WTC11 (cell line): ENCODE results near the gene RANBP10. TPM values are rescaled to one million over a fixed set of nuclear protein-coding genes. Genes with fewer than 3 reads are reported as not detected.

Experiments used
- ATAC-seq: fragments of 200-7000 bp; cut with Tn5 transposase; 2 replicates; pipeline ENCODE4 v1.10.0; 2021; ENCODE audit warnings: mild to moderate bottlenecking, moderate library complexity
- CTCF ChIA-PET: fragments of 300-600 bp; sonication (Branson Sonifier 250); formaldehyde crosslinking; loops from one replicate; lab custom pipeline; 2021; ENCODE audit warnings: antibody characterized with exemption; lab: Charles Lee
- POLR2A ChIA-PET: fragments of 350-600 bp; sonication (Branson Sonifier 250); formaldehyde crosslinking; loops from one replicate; lab custom pipeline; 2021; ENCODE audit warnings: antibody characterized with exemption; lab: Charles Lee
- DNase-seq: peaks from one replicate; pipeline ENCODE4 v3.0.0; 2021; ENCODE audit warnings: low spot score
- H3K27ac Mint-ChIP-seq: 2 replicates; pipeline ENCODE4 v1.8.0; 2021; ENCODE audit warnings: mixed read lengths
- H3K27me3 Mint-ChIP-seq: 2 replicates; pipeline ENCODE4 v1.8.0; 2021; ENCODE audit warnings: low read depth, mild to moderate bottlenecking, moderate library complexity, mixed read lengths
- H3K36me3 Mint-ChIP-seq: 2 replicates; pipeline ENCODE4 v1.8.0; 2021; ENCODE audit warnings: mixed read lengths
- H3K4me1 Mint-ChIP-seq: 2 replicates; pipeline ENCODE4 v1.8.0; 2022; ENCODE audit warnings: mixed read lengths
- H3K4me3 Mint-ChIP-seq: 2 replicates; pipeline ENCODE4 v1.8.0; 2021; ENCODE audit warnings: mild to moderate bottlenecking, moderate library complexity, mixed read lengths
- H3K9me3 Mint-ChIP-seq: 2 replicates; pipeline ENCODE4 v1.8.0; 2021; ENCODE audit warnings: mixed read lengths
- ARID4B ChIP-seq: sonication (generic); formaldehyde crosslinking; IDR thresholded peaks from 2 replicates; pipeline ENCODE4 v1.8.0; 2023; ENCODE audit warnings: missing genetic modification reagents, mild to moderate bottlenecking, borderline replicate concordance
- CTCF ChIP-seq: fragments of 200-600 bp; IDR thresholded peaks from 2 replicates; pipeline ENCODE4 v1.8.0; 2022; ENCODE audit warnings: antibody characterized with exemption
- HMGXB4 ChIP-seq: sonication (generic); formaldehyde crosslinking; IDR thresholded peaks from 2 replicates; pipeline ENCODE4 v1.8.1; 2023; ENCODE audit warnings: mild to moderate bottlenecking, moderate library complexity, missing genetic modification reagents
- RORB ChIP-seq: fragments of 250-450 bp; sonication (Bioruptor Pico); IDR thresholded peaks from 2 replicates; pipeline ENCODE4 v1.9.0; 2021; ENCODE audit warnings: mild to moderate bottlenecking
- USF1 ChIP-seq: sonication (generic); formaldehyde crosslinking; IDR thresholded peaks from 2 replicates; pipeline ENCODE4 v1.8.0; 2022; ENCODE audit warnings: mild to moderate bottlenecking, missing genetic modification reagents
- total RNA-seq: library from RNA; stranded (reverse); gene quantifications from 3 replicates; pipeline ENCODE4 v1.2.3, GENCODE V29; 2021
- TF ChIP-seq, protein P1 (sequence below): sonication (generic); formaldehyde crosslinking; IDR thresholded peaks from 2 replicates; pipeline ENCODE4 v1.8.0; 2022; ENCODE audit warnings: missing genetic modification reagents
- TF ChIP-seq, protein P2 (sequence below): sonication (generic); formaldehyde crosslinking; IDR thresholded peaks from 2 replicates; pipeline ENCODE4 v1.8.0; 2023; ENCODE audit warnings: missing genetic modification reagents
- TF ChIP-seq, protein P3 (sequence below): sonication (generic); formaldehyde crosslinking; IDR thresholded peaks from 2 replicates; pipeline ENCODE4 v1.8.1; 2022; ENCODE audit warnings: low read depth, missing genetic modification reagents, borderline replicate concordance
- TF ChIP-seq, protein P4 (sequence below): sonication (generic); formaldehyde crosslinking; IDR thresholded peaks from 2 replicates; pipeline ENCODE4 v1.8.1; 2023; ENCODE audit warnings: mild to moderate bottlenecking, missing genetic modification reagents, borderline replicate concordance
- TF ChIP-seq, protein P5 (sequence below): sonication (generic); formaldehyde crosslinking; IDR thresholded peaks from 2 replicates; pipeline ENCODE4 v1.8.0; 2022; ENCODE audit warnings: mild to moderate bottlenecking, missing genetic modification reagents

Gene RANBP10
- total RNA-seq, 1 experiment from 2014 or later: 14.0 TPM

DNA sequence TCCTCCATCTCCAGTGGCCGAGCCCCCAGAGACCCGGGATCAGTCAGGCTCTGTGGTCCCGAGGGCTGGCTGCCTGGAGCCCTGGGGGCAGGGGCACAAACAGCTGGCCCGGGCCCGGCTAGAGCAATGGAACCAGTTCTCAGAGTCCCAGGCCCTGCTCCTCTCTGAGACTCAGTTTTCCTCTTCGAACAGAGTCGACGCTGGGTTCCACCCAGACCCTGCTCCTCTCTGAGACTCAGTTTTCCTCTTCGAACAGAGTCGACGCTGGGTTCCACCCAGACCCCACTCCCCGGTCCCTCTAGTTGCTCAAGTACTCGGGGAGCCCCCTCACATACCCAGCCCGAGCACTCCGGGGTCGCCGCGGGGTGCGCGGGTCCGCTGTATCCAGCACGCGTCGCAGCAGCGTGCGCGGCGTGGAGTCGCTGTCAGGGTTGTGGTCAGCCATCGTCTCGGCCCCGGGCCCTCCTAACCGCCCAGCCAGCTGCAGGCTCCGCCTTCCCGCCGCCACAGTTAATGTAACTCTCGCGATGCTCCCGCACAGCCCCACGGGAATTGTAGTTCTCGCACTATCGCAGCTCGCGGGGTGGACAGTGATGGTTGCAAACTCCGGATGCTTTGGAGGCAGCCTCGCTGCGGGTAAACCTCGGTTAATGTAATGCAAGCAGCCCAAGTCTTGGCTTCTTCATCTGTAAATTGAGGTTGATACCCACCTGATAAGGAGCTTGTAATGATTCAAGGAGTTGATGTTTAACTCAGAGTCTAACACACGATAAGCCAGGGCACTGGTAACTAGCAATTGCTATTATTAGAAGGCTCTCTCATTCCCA is 27.3 kb upstream of the RANBP10 start (continued):
- TF ChIP-seq, protein P1, sequence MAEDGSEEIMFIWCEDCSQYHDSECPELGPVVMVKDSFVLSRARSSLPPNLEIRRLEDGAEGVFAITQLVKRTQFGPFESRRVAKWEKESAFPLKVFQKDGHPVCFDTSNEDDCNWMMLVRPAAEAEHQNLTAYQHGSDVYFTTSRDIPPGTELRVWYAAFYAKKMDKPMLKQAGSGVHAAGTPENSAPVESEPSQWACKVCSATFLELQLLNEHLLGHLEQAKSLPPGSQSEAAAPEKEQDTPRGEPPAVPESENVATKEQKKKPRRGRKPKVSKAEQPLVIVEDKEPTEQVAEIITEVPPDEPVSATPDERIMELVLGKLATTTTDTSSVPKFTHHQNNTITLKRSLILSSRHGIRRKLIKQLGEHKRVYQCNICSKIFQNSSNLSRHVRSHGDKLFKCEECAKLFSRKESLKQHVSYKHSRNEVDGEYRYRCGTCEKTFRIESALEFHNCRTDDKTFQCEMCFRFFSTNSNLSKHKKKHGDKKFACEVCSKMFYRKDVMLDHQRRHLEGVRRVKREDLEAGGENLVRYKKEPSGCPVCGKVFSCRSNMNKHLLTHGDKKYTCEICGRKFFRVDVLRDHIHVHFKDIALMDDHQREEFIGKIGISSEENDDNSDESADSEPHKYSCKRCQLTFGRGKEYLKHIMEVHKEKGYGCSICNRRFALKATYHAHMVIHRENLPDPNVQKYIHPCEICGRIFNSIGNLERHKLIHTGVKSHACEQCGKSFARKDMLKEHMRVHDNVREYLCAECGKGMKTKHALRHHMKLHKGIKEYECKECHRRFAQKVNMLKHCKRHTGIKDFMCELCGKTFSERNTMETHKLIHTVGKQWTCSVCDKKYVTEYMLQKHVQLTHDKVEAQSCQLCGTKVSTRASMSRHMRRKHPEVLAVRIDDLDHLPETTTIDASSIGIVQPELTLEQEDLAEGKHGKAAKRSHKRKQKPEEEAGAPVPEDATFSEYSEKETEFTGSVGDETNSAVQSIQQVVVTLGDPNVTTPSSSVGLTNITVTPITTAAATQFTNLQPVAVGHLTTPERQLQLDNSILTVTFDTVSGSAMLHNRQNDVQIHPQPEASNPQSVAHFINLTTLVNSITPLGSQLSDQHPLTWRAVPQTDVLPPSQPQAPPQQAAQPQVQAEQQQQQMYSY (CRISPR knock-in tag): no peak
- TF ChIP-seq, protein P2, sequence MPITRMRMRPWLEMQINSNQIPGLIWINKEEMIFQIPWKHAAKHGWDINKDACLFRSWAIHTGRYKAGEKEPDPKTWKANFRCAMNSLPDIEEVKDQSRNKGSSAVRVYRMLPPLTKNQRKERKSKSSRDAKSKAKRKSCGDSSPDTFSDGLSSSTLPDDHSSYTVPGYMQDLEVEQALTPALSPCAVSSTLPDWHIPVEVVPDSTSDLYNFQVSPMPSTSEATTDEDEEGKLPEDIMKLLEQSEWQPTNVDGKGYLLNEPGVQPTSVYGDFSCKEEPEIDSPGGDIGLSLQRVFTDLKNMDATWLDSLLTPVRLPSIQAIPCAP (CRISPR knock-in tag): 0 out of 2 replicates have a peak, but pooled peaks have one; percentile 39
- TF ChIP-seq, protein P3, sequence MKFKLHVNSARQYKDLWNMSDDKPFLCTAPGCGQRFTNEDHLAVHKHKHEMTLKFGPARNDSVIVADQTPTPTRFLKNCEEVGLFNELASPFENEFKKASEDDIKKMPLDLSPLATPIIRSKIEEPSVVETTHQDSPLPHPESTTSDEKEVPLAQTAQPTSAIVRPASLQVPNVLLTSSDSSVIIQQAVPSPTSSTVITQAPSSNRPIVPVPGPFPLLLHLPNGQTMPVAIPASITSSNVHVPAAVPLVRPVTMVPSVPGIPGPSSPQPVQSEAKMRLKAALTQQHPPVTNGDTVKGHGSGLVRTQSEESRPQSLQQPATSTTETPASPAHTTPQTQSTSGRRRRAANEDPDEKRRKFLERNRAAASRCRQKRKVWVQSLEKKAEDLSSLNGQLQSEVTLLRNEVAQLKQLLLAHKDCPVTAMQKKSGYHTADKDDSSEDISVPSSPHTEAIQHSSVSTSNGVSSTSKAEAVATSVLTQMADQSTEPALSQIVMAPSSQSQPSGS (CRISPR knock-in tag): no peak
- peak; percentile 60; the same call in 1 of the 2 replicates for TF ChIP-seq USF1 (CRISPR knock-in tag)

- no peak overlapping the region for H3K27ac Mint-ChIP-seq
- DNase-seq: no peak
- H3K27me3 Mint-ChIP-seq: no peaks in the 10 kb centered on the region; the same call in 1 of the 2 replicates
- peak overlapping the region; percentile 80 for H3K4me3 Mint-ChIP-seq
- H3K36me3 Mint-ChIP-seq: peaks cover 15% of the 10 kb centered on the region
- peaks cover 9% of the 10 kb centered on the region for H3K4me1 Mint-ChIP-seq
- ATAC-seq: no peak
- TF ChIP-seq RORB (CRISPR knock-in tag): no peak
- POLR2A ChIA-PET: interaction anchor here (1.1 to 2.6 kb wide), 3 partner anchors 12 to 17 kb away, joined by 3 to 9 read pairs (median 5); partner anchors contain the start of gene NUTF2
- H3K9me3 Mint-ChIP-seq: no peaks in the 10 kb centered on the region
- CTCF ChIA-PET: interaction anchor here (1.0 to 4.1 kb wide), 10 partner anchors 7 to 431 kb away, joined by 3 to 62 read pairs (median 4); partner anchors contain the start of genes NRN1L and SLC7A6
Observed at GRCh38 chr16:67833030-67833414, 26.7 kb upstream of the RANBP10 start.

- Mint-ChIP-seq H3K27me3 (no peaks in the 10 kb centered on the region), H3K36me3 (peaks cover 18% of the 10 kb centered on the region), H3K4me1 (peaks cover 15% of the 10 kb centered on the region), H3K9me3 (no peaks in the 10 kb centered on the region), H3K27ac (no peak overlapping the region), H3K4me3 (no peak overlapping the region)
- ATAC-seq (no peak), DNase-seq (no peak)
- ChIA-PET POLR2A (no interaction called here), CTCF (interaction anchor here (5.1 kb wide), 1 partner anchor 12 kb away, joined by 43 read pairs; no protein-coding TSS in a partner anchor)
- TF ChIP-seq, protein P4, sequence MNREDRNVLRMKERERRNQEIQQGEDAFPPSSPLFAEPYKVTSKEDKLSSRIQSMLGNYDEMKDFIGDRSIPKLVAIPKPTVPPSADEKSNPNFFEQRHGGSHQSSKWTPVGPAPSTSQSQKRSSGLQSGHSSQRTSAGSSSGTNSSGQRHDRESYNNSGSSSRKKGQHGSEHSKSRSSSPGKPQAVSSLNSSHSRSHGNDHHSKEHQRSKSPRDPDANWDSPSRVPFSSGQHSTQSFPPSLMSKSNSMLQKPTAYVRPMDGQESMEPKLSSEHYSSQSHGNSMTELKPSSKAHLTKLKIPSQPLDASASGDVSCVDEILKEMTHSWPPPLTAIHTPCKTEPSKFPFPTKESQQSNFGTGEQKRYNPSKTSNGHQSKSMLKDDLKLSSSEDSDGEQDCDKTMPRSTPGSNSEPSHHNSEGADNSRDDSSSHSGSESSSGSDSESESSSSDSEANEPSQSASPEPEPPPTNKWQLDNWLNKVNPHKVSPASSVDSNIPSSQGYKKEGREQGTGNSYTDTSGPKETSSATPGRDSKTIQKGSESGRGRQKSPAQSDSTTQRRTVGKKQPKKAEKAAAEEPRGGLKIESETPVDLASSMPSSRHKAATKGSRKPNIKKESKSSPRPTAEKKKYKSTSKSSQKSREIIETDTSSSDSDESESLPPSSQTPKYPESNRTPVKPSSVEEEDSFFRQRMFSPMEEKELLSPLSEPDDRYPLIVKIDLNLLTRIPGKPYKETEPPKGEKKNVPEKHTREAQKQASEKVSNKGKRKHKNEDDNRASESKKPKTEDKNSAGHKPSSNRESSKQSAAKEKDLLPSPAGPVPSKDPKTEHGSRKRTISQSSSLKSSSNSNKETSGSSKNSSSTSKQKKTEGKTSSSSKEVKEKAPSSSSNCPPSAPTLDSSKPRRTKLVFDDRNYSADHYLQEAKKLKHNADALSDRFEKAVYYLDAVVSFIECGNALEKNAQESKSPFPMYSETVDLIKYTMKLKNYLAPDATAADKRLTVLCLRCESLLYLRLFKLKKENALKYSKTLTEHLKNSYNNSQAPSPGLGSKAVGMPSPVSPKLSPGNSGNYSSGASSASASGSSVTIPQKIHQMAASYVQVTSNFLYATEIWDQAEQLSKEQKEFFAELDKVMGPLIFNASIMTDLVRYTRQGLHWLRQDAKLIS: no peak
- TF ChIP-seq HMGXB4 (CRISPR knock-in tag): no peak
- no peak for TF ChIP-seq ARID4B (CRISPR knock-in tag)
- TF ChIP-seq CTCF: no peak
- TF ChIP-seq, protein P5, sequence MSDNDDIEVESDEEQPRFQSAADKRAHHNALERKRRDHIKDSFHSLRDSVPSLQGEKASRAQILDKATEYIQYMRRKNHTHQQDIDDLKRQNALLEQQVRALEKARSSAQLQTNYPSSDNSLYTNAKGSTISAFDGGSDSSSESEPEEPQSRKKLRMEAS: no peak
Observed at GRCh38 chr16:67828651-67829050, 22.3 kb upstream of the RANBP10 start.
